Gastroesophageal sphincter (tissue), 3 donors: ENCODE data around the gene RPS10.

Experiments used
- EP300 ChIP-seq: sonication (generic); formaldehyde crosslinking; IDR thresholded peaks from one replicate; pipeline ENCODE4 v1.6.1; 2017; ENCODE audit warnings: antibody characterized with exemption, mild to moderate bottlenecking
- POLR2A ChIP-seq, 2 donors: fragments of 450-650 bp; IDR thresholded peaks; one replicate each; pipeline ENCODE4 v1.6.1; 2017; ENCODE audit warnings: antibody characterized with exemption in 2 of 2, mild to moderate bottlenecking in 2 of 2, moderate library complexity in 1 of 2
- POLR2AphosphoS5 ChIP-seq: sonication (generic); formaldehyde crosslinking; IDR thresholded peaks from one replicate; pipeline ENCODE4 v1.6.1; 2017; ENCODE audit warnings: antibody characterized with exemption
- TF ChIP-seq, protein P1 (sequence below), 4 experiments: fragments of 200-600 bp in 2 of 4; fragments of 450-650 bp in 2 of 4; sonication (generic) in 1 of 4; IDR thresholded peaks; one replicate each; pipeline ENCODE4 v1.5.1; 2017 to 2019; ENCODE audit warnings: antibody characterized with exemption in 4 of 4, mild to moderate bottlenecking in 2 of 4, moderate library complexity in 2 of 4

- TF ChIP-seq, protein P1, sequence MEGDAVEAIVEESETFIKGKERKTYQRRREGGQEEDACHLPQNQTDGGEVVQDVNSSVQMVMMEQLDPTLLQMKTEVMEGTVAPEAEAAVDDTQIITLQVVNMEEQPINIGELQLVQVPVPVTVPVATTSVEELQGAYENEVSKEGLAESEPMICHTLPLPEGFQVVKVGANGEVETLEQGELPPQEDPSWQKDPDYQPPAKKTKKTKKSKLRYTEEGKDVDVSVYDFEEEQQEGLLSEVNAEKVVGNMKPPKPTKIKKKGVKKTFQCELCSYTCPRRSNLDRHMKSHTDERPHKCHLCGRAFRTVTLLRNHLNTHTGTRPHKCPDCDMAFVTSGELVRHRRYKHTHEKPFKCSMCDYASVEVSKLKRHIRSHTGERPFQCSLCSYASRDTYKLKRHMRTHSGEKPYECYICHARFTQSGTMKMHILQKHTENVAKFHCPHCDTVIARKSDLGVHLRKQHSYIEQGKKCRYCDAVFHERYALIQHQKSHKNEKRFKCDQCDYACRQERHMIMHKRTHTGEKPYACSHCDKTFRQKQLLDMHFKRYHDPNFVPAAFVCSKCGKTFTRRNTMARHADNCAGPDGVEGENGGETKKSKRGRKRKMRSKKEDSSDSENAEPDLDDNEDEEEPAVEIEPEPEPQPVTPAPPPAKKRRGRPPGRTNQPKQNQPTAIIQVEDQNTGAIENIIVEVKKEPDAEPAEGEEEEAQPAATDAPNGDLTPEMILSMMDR (IDR thresholded peaks at IDR 0.05), result no peak
- TF ChIP-seq POLR2AphosphoS5 (no peak), POLR2A (IDR thresholded peaks at IDR 0.05) (no peak), EP300 (no peak)
These were observed 43.6 kb upstream of the RPS10 start for GRCh38 chr6:34469499-34469898.
